H1 (cell line): ENCODE measurements around the gene GABRG3.

Experiments
- CREB1 ChIP-seq: IDR thresholded peaks from 2 replicates; pipeline ENCODE4 v1.6.1; 2012; ENCODE audit warnings: inconsistent platforms
- CTCF ChIP-seq, 3 experiments: IDR thresholded peaks; 1 replicate in 2 of 3; 2 replicates in 1 of 3; pipeline versions ENCODE4 v1.5.1 to v1.6.1; 2011; ENCODE audit warnings: low read length in 3 of 3, mild to moderate bottlenecking in 3 of 3, inconsistent platforms in 2 of 3, low read depth in 1 of 3, moderate library complexity in 1 of 3; ENCODE audit not compliant: insufficient read depth in 1 of 3; ENCODE audit errors: control extremely low read depth in 1 of 3
- POLR2A ChIP-seq, 2 experiments: IDR thresholded peaks; 1 replicate in 1 of 2; 2 replicates in 1 of 2; pipeline ENCODE4 v1.6.1; 2011; ENCODE audit warnings: low read depth in 2 of 2, low read length in 2 of 2, mild to moderate bottlenecking in 2 of 2; ENCODE audit errors: control extremely low read depth in 1 of 2
- POLR2AphosphoS5 ChIP-seq: IDR thresholded peaks from 2 replicates; pipeline ENCODE4 v1.6.1; 2011; ENCODE audit warnings: low read depth, low read length
- RXRA ChIP-seq: IDR thresholded peaks from 2 replicates; pipeline ENCODE4 v1.6.1; 2011; ENCODE audit warnings: low read depth, mild to moderate bottlenecking, low read length, moderate library complexity; ENCODE audit not compliant: insufficient read depth

GRCh38 chr15:27410996-27411605 lies 440.1 kb downstream of the GABRG3 start:
- TF ChIP-seq CTCF (IDR thresholded peaks at IDR 0.05; ENCODE audit: control extremely low read depth in 1 of 3, insufficient read depth in 1 of 3, low read depth in 1 of 3, low read length in 3 of 3) (no peak), CREB1 (no peak), POLR2A (IDR thresholded peaks at IDR 0.05; ENCODE audit: control extremely low read depth in 1 of 2, low read depth in 2 of 2, low read length in 2 of 2) (no peak), RXRA (no peak), POLR2AphosphoS5 (no peak)
